ENCODE results near the gene MATR3.
"Not testable (repeated sequence)": the region's sequence is repeated elsewhere in the genome, so short reads cannot be mapped to it uniquely, and the experiment has no call there.

Gene MATR3

GRCh38 chr5:139299486-139299885, 5.9 kb downstream of the MATR3 start:
- no peak for DNase-seq

GRCh38 chr5:139301808-139302499, 8.4 kb downstream of the MATR3 start:
- no peak for DNase-seq

DNA sequence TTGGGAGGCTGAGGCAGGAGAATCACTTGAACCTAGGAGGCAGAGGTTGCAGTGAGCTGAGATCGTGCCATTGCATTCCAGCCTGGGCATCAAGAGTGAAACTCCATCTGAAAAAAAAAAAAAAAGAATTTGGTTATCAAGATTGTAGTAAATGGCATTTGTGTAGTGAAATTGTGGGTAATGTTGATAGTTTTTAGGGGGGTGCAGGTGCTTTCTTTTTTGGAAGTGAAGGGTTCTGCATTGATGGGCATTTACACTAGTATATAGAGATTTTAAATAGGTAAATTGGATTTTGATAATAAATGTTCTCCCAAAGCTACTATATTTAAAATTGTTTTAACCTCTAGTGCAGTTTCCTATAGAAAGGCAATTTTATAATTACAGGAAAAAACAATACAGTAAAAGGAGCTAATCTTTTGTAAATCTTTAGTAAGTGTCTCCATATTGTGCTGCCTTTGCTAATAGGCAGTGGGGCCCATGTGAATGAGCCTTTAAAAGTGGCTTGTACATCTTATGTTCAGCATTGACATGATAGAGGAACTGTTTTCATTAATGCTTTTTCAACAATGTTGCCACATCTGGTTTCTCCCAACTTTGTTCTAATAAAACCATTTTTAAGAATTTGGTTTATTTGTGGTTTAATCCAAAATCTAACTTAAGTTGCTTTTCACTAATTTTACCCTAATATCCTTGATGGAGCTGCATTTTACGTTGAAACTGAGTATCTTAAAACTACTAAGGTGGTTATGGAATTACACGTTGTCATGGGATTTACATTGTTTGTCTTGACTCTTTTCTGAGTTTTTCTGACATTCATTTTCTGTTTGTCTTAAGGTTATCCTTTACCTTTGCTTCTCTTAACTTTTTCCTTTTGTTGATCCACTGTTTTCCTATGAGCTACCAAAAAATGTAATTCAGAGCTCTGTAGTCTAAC, 11.1 kb downstream of the MATR3 start:
- DNase-seq, result no peak

- no peak for DNase-seq
These were observed 12.7 kb downstream of the MATR3 start for GRCh38 chr5:139306197-139306596.

GRCh38 chr5:139306628-139307379, 13.3 kb downstream of the MATR3 start:
- DNase-seq, result no peak

DNA sequence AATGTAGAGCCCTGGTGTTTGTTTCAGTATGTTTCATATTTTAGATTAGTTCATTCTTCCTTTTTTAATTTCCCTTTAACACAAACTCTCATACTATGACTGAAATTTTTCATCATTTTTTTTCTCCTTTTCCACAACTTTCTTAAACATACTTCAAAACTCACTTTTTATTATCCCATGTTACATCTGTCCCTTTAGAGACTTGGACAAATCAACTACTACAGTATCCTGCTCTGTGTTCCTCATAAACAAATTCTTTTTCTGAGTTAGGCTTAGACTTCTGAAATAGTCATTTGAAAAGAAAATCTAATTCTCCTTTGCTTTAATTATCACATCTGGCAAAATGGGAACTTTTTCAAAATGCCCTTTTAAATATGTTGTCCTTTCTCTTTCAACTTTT, 15.3 kb downstream of the MATR3 start:
- DNase-seq, result no peak

- DNase-seq, result not testable (repeated sequence)
These were observed 17.2 kb downstream of the MATR3 start for GRCh38 chr5:139310715-139311186.

DNA sequence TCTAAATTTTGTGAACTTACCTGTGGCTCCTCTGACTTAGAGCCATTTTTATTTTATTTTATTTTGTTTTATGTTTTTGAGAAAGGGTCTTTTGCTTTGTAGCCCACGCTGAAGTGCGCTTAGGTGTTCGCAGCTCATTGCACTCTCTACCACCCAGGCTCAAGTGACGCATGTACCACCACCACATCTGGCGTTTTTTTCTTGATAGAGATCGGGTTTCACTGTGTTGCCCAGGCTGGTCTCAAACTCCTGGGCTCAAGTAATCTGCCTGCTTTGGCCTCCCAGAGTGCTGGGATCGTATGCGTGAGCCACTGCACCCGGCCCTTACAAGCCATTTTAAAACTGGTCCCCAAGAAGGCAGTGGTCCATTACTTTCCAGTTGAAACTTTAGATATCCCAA, 18.5 kb downstream of the MATR3 start:
- DNase-seq, result no peak

DNA sequence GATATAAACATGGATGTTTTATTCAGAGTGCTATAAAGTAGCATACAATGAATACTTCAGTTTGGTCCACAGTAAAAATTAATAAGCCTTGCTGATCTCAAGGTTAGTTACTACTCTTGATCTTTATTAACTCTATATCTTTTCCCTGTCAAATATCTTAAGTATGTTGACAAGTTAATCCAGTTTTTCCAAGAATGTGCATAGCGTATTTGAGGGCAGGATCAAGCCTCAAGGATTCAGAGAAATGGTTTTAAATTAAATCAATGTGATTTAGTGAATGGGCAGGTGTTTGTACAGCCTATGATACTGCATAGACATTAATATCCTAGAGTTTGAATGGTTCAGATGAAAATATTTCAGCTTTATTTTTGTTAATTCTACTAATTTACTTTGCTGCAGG, 20.7 kb downstream of the MATR3 start:
- no peak for DNase-seq

GRCh38 chr5:139315056-139315615, 21.6 kb downstream of the MATR3 start:
- no peak for DNase-seq

GRCh38 chr5:139335811-139336210, 42.3 kb downstream of the MATR3 start:
- no peak for DNase-seq

- no peak for DNase-seq
These were observed 46.5 kb downstream of the MATR3 start for GRCh38 chr5:139340051-139340450.

DNA sequence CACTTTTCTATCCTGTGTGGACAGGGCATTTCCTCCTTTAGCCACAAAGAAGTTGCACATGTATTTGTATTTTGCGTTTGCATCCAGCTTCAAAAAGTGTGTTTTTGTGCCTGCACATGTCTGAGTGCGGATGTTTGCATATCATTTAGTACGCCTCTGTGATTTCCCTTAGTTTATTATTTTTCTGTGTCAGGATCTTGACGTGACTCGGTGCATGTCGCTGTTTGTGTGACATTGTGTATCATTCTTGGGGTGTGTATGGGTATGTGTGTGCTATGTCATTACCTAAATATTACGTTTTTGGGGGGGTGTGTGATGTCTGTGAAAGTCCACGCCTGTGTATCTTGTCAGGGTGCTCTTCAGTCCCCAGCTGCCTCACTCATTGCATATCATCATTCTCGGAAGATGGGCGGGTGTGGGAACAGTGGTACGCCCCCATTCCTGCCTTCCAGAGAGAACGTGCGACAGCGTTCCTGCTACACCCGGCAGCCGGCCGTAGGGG, 47.7 kb downstream of the MATR3 start:
- DNase-seq, result no peak

DNA sequence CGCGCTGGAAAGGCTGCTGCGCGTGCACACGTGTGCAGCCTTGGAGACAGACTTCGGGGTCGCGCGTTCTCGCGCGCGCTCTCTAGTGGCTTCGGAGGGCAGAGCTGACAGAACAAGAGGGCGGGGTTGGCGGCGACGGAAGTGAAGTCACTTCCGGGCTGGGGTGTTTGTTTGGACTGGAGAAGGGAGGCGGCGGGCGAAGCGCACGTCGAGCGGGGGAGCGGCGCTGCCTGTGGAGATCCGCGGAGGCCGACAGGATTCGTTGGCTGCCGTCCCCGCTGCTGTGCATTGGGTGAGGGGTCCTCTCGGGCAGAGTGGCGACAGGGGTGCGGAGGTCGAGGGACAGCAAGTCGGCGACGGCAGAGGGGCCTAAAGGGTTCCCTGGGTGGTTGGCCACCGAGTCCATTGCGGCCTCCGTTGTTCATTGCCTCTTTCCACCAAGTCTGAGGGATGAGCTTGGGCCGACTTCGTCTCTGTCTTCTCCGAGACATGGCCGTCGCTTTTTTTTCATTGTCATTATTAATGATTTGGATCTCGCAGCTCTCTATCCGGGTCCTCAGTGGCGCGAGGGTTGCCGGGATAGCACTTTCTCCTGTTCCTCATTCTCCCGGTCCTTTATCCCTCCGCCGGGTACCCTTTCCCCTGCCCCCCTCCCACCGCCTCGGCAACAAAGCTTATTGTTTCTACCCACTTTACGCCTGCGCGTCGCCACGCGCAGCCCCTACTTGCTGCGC, 48.3 kb downstream of the MATR3 start, which contains the start of gene PAIP2:
TSS of gene PAIP2 (plus strand) at position 166 of the 734 bp plus-strand sequence. CDS start 21,931 bp downstream, outside the sequence.
- DNase-seq, result peak; percentile 95

GRCh38 chr5:139342423-139342723, 48.8 kb downstream of the MATR3 start:
- no peak for DNase-seq

DNA sequence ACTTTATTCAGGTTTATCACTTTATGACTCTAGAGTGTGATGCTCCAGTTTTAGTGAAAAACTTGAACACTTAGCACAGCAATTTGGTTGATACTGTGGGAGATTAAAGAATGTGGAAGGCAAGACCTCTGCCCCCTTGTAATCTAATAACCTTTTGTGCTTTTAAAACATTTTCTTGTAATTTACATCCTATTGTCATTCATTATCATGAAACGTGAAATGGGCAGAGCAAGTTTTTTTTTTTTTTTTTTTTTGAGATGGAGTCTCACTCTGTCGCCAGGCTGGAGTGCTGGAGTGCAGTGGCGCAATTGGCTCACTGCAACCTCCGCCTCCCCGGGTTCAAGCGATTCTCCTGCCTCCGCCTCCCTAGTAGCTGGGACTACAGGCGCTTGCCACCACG, 49.9 kb downstream of the MATR3 start:
- no peak for DNase-seq

GRCh38 chr5:139344177-139344576, 50.6 kb downstream of the MATR3 start:
- no peak for DNase-seq

- not testable (repeated sequence) for DNase-seq
These were observed 51.9 kb downstream of the MATR3 start for GRCh38 chr5:139345442-139345841.

- not testable (repeated sequence) for DNase-seq
These were observed 54.3 kb downstream of the MATR3 start for GRCh38 chr5:139347863-139348262.

GRCh38 chr5:139354186-139354585, 60.6 kb downstream of the MATR3 start:
- DNase-seq, result no peak

DNA sequence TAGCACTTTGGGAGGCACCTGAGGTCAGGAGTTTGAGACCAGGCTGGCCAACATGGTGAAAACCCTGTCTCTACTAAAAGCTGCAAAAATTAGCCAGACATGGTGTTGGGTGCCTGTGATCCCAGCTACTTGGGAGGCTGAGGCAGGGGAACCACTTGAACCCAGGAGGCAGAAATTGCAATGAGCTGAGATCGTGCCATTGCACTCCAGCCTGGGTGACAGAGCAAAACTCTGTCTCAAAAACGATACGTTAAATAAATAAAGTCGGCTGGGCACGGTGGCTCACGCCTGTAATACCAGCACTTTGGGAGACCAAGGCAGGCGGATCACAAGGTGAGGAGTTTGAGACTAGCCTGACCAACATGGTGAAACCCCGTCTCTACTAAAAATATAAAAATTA, 62.4 kb downstream of the MATR3 start:
- not testable (repeated sequence) for DNase-seq

DNA sequence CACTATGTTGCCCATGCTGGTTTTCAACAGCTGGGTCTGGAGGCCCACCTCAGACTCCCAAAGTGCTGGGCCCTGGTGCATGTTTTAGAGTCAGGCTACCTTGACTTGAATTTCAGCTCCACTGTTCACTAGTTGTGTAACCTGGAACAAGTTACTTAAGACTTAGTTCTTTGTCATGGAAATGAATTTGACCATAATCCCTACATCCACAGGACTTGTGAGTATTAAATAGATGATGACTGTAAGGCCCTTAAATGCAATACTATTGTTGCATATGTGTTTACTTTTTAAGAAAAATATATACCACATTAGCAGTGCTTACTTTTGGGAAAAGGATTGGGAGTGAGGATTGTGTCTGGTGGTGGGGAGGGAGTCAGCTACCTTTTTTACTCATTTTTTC, 64.5 kb downstream of the MATR3 start:
- DNase-seq, result no peak

Data from midbrain (tissue), 1 donor.